B cell (primary cell): ENCODE results near the gene NFILZ. TPM values are rescaled to one million over a fixed set of nuclear protein-coding genes. Genes with fewer than 3 reads are reported as not detected.

Source experiments
- ATAC-seq: fragments of 200-7000 bp; cut with Tn5 transposase; one replicate; pipeline ENCODE4 v1.10.0; 2021; ENCODE audit warnings: low read depth, mild to moderate bottlenecking, moderate number of reproducible peaks, moderate library complexity
- CTCF ChIA-PET: fragments of 350-600 bp; sonication (Branson Sonifier 250); formaldehyde crosslinking; loops from one replicate; lab custom pipeline; 2021; ENCODE audit warnings: antibody characterized with exemption, inconsistent platforms; lab: Charles Lee
- POLR2A ChIA-PET: fragments of 350-600 bp; sonication (Branson Sonifier 250); formaldehyde crosslinking; loops from one replicate; lab custom pipeline; 2021; ENCODE audit warnings: antibody characterized with exemption; lab: Charles Lee
- DNase-seq: peaks from one replicate; pipeline ENCODE4 v3.0.0; 2013
- H2AFZ ChIP-seq: 2 replicates; pipeline ENCODE4 v1.6.1; 2012; ENCODE audit warnings: mild to moderate bottlenecking, low read depth, low read length; ENCODE audit not compliant: insufficient read depth, poor library complexity, severe bottlenecking
- H3K27ac ChIP-seq, 2 donors: 1 replicate in 1 of 2; 2 replicates in 1 of 2; pipeline ENCODE4 v1.5.1; 2012 to 2013; ENCODE audit warnings: low read length in 2 of 2, mild to moderate bottlenecking in 2 of 2, moderate library complexity in 1 of 2
- H3K27me3 ChIP-seq, 4 experiments: fragments of 200-600 bp in 1 of 4; sonication (generic) in 1 of 4; replicated peaks in 1 of 4; 1 replicate in 2 of 4; 2 replicates in 2 of 4; pipeline versions ENCODE4 v1.6.1 to v1.7.0; 2013 to 2016; ENCODE audit warnings: low read length in 3 of 4, mild to moderate bottlenecking in 2 of 4, mixed read lengths in 1 of 4, moderate library complexity in 1 of 4; ENCODE audit not compliant: insufficient read depth in 4 of 4, control insufficient read depth in 3 of 4; ENCODE audit errors: control extremely low read depth in 1 of 4
- H3K36me3 ChIP-seq, 2 experiments: replicated peaks in 1 of 2; 1 replicate in 1 of 2; 2 replicates in 1 of 2; pipeline versions ENCODE4 v1.6.1 to v1.7.1; 2013; ENCODE audit warnings: low read length in 1 of 2; ENCODE audit not compliant: insufficient read depth in 2 of 2, control insufficient read depth in 1 of 2; ENCODE audit errors: control extremely low read depth in 1 of 2, extremely low read depth in 1 of 2
- H3K4me1 ChIP-seq, 2 donors: fragments of 200-600 bp in 1 of 2; sonication (generic) in 1 of 2; 1 replicate in 1 of 2; 2 replicates in 1 of 2; pipeline versions ENCODE4 v1.5.1 to v1.6.1; 2013 to 2017; ENCODE audit warnings: low read length in 2 of 2; ENCODE audit not compliant: control insufficient read depth in 2 of 2, insufficient read depth in 2 of 2
- H3K4me2 ChIP-seq: replicated peaks from 2 replicates; pipeline ENCODE3; 2012; ENCODE audit warnings: mild to moderate bottlenecking, low read depth, low read length; ENCODE audit not compliant: poor library complexity, severe bottlenecking
- H3K4me3 ChIP-seq, 5 experiments: fragments of 200-600 bp in 1 of 5; sonication (generic) in 1 of 5; 1 replicate in 3 of 5; 2 replicates in 2 of 5; pipeline versions ENCODE4 v1.5.1 to v1.7.0; 2011 to 2016; ENCODE audit warnings: low read length in 4 of 5, mild to moderate bottlenecking in 4 of 5, low read depth in 2 of 5, control low read depth in 1 of 5, moderate library complexity in 1 of 5; ENCODE audit not compliant: insufficient read depth in 1 of 5; ENCODE audit errors: control extremely low read depth in 1 of 5, extremely low read depth in 1 of 5
- H3K79me2 ChIP-seq: fragments of 200-600 bp; sonication (generic); one replicate; pipeline ENCODE4 v1.6.0; 2016; ENCODE audit warnings: low read length; ENCODE audit not compliant: control insufficient read depth, insufficient read depth
- H3K9ac ChIP-seq: fragments of 200-600 bp; sonication (generic); 2 replicates; pipeline ENCODE4 v1.6.1; 2017; ENCODE audit warnings: mild to moderate bottlenecking, low read length, moderate library complexity
- H3K9me3 ChIP-seq, 3 donors: one replicate each; pipeline versions ENCODE4 v1.6.1 to v1.7.1; 2013; ENCODE audit warnings: low read length in 2 of 3; ENCODE audit not compliant: control insufficient read depth in 2 of 3, insufficient read depth in 1 of 3; ENCODE audit errors: control extremely low read depth in 1 of 3
- H4K20me1 ChIP-seq: 2 replicates; pipeline ENCODE4 v1.6.0; 2012; ENCODE audit warnings: mild to moderate bottlenecking, low read length; ENCODE audit not compliant: insufficient read depth, control insufficient read depth, poor library complexity, severe bottlenecking
- H3K27ac Mint-ChIP-seq: one replicate; pipeline ENCODE4 v1.8.0; 2021; ENCODE audit warnings: mixed read lengths
- H3K27me3 Mint-ChIP-seq: one replicate; pipeline ENCODE4 v1.8.0; 2021; ENCODE audit warnings: mixed read lengths
- H3K4me1 Mint-ChIP-seq: one replicate; pipeline ENCODE4 v1.8.0; 2021; ENCODE audit warnings: mixed read lengths
- H3K4me3 Mint-ChIP-seq: one replicate; pipeline ENCODE4 v1.8.0; 2021; ENCODE audit warnings: mixed read lengths
- H3K9me3 Mint-ChIP-seq: one replicate; pipeline ENCODE4 v1.8.0; 2022; ENCODE audit warnings: mixed read lengths; ENCODE audit not compliant: insufficient read depth
- CTCF ChIP-seq: fragments of 200-600 bp; IDR thresholded peaks from one replicate; pipeline ENCODE4 v1.8.0; 2022; ENCODE audit warnings: antibody characterized with exemption, mild to moderate bottlenecking
- EZH2 ChIP-seq: IDR thresholded peaks from 2 replicates; pipeline ENCODE4 v1.6.1; 2012; ENCODE audit warnings: borderline replicate concordance, low read depth, mild to moderate bottlenecking, moderate library complexity, low read length; ENCODE audit not compliant: insufficient read depth, poor library complexity, severe bottlenecking
- WGBS: methylation state at CpG from one replicate; pipeline ENCODE4 v1.1.5; 2013; ENCODE audit warnings: missing lambda C conversion rate; ENCODE audit not compliant: insufficient coverage; 5-methylcytosine and 5-hydroxymethylcytosine counted together
- intact Hi-C: fragments of 100-400 bp; cut with micrococcal nuclease; formaldehyde crosslinking; loops from one replicate; pipeline ENCODE4 v1.10.0; 2022
- polyA plus RNA-seq: library from polyadenylated mRNA; depleted of rRNA; stranded (reverse); fragments of >200 nt; gene quantifications from 2 replicates; pipeline ENCODE4 v1.2.3, GENCODE V29; 2012
- total RNA-seq, 2 donors: library from RNA; stranded (reverse); fragments of 120-200 nt in 1 of 2; gene quantifications; 1 replicate in 1 of 2; 2 replicates in 1 of 2; pipeline versions ENCODE4 v1.2.3 to v1.2.4, GENCODE V29; 2013 to 2022

Gene NFILZ
- total and polyA plus RNA-seq, 2 donors (not counting 1 experiment from before 2014, with no cell fraction given): not detected

GRCh38 chr19:8595651-8596050 is 34.8 kb upstream of the NFILZ start:
- TF ChIP-seq EZH2 (no peak), CTCF (no peak)
- no peak for DNase-seq
- Histone ChIP-seq H2AFZ (no peak overlapping the region), H3K9ac (no peak overlapping the region), H3K4me2 (no peak overlapping the region), H3K4me3 (no peak overlapping the region), H3K27ac (no peak overlapping the region), H4K20me1 (no peaks in the 10 kb centered on the region), H3K9me3 (peaks cover 0 to 57% (median 9%) of the 10 kb centered on the region in 3 donors), H3K27me3 (peaks cover 0 to 31% (median 17%) of the 10 kb centered on the region in 4 experiments), H3K79me2 (no peaks in the 10 kb centered on the region), H3K36me3 (no peaks in the 10 kb centered on the region), H3K4me1 (peaks cover 17% of the 10 kb centered on the region in 2 donors)
- Mint-ChIP-seq H3K9me3 (peaks cover 8% of the 10 kb centered on the region), H3K4me3 (no peak overlapping the region), H3K27me3 (peaks cover 30% of the 10 kb centered on the region), H3K27ac (no peak overlapping the region), H3K4me1 (peaks cover 15% of the 10 kb centered on the region)
- ChIA-PET POLR2A (no interaction called here), CTCF (interaction anchor here (1.4 kb wide), 1 partner anchor 16 kb away, joined by 11 read pairs; no protein-coding TSS in a partner anchor)
- intact Hi-C loops: no loop called here
- 87% methylated on average over 14 of the region's 15 CpGs for WGBS
- no peak for ATAC-seq

- TF ChIP-seq EZH2 (no peak), CTCF (no peak)
- peaks cover 30% of the 10 kb centered on the region for H3K27me3 Mint-ChIP-seq
- ChIA-PET POLR2A (no interaction called here), CTCF (no interaction called here)
- Histone ChIP-seq H3K27me3 (peaks cover 0 to 31% (median 17%) of the 10 kb centered on the region in 4 experiments), H3K4me3 (no peak overlapping the region), H3K4me1 (peaks cover 17% of the 10 kb centered on the region in 2 donors), H2AFZ (no peak overlapping the region), H4K20me1 (no peaks in the 10 kb centered on the region), H3K79me2 (no peaks in the 10 kb centered on the region), H3K36me3 (no peaks in the 10 kb centered on the region), H3K9ac (no peak overlapping the region), H3K4me2 (no peak overlapping the region), H3K27ac (no peak overlapping the region), H3K9me3 (peaks cover 0 to 62% (median 9%) of the 10 kb centered on the region in 3 donors)
- intact Hi-C loops: no loop called here
- WGBS: 88% methylated on average over 17 of the region's 23 CpGs
- H3K9me3 Mint-ChIP-seq: peaks cover 8% of the 10 kb centered on the region
- DNase-seq (no peak), ATAC-seq (no peak)
- H3K4me1 Mint-ChIP-seq: peaks cover 15% of the 10 kb centered on the region
- H3K27ac Mint-ChIP-seq: no peak overlapping the region
- no peak overlapping the region for H3K4me3 Mint-ChIP-seq
Observed at GRCh38 chr19:8596168-8596567, 34.3 kb upstream of the NFILZ start.
